CD4-positive, alpha-beta T cell treated with Interferon gamma for 1 hour (primary cell): ENCODE data around the gene DAD1.
"Not testable (repeated sequence)": the region's sequence is repeated elsewhere in the genome, so short reads cannot be mapped to it uniquely, and the experiment has no call there.

Source experiments
- DNase-seq: peaks from one replicate; pipeline ENCODE4 v3.0.0-alpha.2; 2020

DAD1 gene

DNA sequence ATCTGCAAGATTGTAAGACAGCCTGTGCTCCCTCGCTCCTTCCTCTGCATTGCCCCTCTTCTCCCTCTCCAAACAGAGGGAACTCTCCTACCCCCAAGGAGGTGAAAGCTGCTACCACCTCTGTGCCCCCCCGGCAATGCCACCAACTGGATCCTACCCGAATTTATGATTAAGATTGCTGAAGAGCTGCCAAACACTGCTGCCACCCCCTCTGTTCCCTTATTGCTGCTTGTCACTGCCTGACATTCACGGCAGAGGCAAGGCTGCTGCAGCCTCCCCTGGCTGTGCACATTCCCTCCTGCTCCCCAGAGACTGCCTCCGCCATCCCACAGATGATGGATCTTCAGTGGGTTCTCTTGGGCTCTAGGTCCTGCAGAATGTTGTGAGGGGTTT, 37.4 kb downstream of the DAD1 start:
- no peak for DNase-seq

GRCh38 chr14:22549981-22550673, 38.9 kb downstream of the DAD1 start:
- DNase-seq: peak; percentile 43

DNA sequence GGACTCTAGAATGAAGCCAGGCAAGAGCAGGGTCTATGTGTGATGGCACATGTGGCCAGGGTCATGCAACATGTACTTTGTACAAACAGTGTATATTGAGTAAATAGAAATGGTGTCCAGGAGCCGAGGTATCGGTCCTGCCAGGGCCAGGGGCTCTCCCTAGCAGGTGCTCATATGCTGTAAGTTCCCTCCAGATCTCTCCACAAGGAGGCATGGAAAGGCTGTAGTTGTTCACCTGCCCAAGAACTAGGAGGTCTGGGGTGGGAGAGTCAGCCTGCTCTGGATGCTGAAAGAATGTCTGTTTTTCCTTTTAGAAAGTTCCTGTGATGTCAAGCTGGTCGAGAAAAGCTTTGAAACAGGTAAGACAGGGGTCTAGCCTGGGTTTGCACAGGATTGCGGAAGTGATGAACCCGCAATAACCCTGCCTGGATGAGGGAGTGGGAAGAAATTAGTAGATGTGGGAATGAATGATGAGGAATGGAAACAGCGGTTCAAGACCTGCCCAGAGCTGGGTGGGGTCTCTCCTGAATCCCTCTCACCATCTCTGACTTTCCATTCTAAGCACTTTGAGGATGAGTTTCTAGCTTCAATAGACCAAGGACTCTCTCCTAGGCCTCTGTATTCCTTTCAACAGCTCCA, 39.6 kb downstream of the DAD1 start:
- no peak for DNase-seq

DNA sequence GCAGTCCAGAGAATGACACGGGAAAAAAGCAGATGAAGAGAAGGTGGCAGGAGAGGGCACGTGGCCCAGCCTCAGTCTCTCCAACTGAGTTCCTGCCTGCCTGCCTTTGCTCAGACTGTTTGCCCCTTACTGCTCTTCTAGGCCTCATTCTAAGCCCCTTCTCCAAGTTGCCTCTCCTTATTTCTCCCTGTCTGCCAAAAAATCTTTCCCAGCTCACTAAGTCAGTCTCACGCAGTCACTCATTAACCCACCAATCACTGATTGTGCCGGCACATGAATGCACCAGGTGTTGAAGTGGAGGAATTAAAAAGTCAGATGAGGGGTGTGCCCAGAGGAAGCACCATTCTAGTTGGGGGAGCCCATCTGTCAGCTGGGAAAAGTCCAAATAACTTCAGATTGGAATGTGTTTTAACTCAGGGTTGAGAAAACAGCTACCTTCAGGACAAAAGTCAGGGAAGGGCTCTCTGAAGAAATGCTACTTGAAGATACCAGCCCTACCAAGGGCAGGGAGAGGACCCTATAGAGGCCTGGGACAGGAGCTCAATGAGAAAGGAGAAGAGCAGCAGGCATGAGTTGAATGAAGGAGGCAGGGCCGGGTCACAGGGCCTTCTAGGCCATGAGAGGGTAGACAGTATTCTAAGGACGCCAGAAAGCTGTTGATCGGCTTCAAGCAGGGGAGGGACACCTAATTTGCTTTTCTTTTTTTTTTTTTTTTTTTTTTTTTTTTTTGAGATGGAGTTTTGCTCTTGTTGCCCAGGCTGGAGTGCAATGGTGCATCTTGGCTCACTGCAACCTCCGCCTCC, 40.9 kb downstream of the DAD1 start:
- no peak for DNase-seq

- no peak for DNase-seq
Measured at GRCh38 chr14:22547313-22547947, 41.6 kb downstream of the DAD1 start.

DNA sequence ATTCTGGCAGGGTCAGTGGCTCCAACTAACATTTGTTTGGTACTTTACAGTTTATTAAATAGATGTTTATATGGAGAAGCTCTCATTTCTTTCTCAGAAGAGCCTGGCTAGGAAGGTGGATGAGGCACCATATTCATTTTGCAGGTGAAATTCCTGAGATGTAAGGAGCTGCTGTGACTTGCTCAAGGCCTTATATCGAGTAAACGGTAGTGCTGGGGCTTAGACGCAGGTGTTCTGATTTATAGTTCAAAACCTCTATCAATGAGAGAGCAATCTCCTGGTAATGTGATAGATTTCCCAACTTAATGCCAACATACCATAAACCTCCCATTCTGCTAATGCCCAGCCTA, 42.3 kb downstream of the DAD1 start:
- DNase-seq: no peak

DNA sequence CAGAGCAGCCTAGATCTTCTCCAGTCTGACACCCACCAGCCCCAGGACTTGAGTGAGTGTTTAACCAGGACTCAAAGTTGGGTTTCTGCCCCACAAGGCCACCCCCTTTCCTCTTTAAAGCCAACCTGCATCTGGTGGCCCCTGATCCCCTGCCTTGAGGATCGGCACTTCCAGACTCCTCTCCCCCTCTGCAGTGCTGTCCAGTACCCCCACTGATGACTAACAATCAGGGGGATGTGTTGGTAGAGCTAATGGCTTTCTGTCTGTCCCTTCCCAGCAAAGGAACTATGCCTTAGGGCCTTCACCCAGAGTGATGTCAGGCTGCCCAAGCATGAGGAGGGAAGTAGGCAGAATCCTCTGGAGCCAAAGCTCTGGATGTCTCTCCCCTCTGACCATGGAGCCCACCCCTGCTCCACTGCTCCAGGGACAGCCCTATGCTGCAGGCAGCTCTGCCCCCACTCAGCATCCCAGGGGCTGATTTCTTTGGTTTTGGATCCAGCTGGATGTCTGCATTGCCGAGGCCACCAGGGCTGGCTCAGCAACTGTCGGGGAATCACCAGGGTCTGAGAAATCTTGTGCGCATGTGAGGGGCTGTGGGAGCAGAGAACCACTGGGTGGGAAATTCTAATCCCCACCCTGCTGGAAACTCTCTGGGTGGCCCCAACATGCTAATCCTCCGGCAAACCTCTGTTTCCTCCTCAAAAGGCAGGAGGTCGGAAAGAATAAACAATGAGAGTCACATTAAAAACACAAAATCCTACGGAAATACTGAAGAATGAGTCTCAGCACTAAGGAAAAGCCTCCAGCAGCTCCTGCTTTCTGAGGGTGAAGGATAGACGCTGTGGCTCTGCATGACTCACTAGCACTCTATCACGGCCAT, 42.9 kb downstream of the DAD1 start:
- DNase-seq: no peak

DNA sequence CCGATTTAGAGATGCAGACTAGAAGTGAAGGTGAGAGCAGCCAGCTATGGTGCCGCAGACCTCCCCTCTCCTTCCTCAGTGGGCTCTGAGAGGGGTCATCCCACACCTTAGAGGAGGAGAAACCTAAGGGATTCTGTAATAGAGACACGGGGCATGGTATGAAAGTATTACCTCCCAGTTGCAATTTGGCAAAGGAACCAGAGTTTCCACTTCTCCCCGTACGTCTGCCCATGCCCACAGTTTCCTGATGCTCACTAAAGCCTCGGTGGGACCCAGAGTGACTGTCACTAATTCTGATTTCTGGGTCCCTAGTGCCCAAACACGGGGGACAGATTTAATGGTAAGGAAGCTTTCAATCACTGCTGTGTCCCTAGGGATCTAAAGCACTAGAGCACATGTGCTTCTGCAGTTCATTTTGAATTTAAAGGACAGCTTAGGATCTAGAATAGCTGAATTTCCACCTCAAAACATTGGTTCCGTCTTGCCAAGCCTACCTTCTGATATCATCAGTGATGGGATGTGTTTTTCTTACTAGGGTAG, 44.1 kb downstream of the DAD1 start:
- DNase-seq: no peak

GRCh38 chr14:22544406-22544805, 44.6 kb downstream of the DAD1 start:
- DNase-seq: no peak

DNA sequence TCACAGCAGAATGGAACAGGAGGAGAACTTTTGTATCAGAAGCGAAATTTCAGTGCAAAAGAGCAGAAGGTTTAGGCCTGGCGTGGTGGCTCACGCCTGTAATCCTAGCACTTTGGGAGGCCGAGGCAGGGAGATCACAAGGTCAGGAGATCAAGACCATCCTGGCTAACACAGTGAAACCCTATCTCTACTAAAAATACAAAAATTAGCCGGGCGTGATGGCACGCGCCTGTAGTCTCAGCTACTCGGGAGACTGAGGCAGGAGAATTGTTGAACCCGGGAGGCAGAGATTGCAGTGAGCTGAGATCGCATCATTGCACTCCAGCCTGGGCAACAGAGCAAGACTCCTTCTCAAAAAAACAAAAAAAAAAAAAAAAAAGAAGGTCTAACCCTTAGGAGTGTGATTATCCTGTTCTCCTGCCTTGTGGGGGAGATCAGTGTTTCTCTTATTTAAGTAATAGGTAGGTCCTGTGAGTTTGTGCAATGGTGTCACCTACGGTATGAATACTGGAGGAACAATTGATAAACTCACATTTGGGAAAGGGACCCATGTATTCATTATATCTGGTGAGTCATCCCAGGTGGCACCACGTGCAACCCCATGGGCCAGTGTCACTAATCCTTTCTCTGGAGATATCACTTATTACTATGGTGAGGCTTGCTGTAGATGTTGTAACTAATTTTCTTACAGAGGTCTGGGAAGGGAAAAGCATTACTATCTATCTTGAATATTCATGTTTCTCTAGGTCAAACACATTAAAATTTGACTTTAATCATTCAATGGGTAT, 45.3 kb downstream of the DAD1 start:
- not testable (repeated sequence) for DNase-seq

DNA sequence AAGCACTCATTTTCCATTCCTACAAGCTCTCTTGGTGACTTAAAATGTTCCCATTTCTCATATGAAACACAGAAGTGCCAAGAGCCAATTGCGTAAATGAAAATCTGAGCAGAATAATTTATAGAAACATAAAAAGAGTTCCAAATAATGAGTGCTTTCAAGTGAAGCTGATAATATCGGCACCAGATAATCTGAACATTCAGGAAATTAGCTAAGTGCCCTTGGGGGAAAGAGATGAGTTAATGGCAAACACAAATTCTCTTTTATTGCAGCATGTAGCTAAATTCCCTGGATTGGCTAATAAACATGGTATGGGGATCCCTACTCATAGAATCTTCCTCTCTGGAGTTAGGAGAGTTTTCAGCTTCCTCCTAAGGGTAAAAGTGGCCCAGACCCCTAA, 46.7 kb downstream of the DAD1 start:
- DNase-seq: no peak

DNA sequence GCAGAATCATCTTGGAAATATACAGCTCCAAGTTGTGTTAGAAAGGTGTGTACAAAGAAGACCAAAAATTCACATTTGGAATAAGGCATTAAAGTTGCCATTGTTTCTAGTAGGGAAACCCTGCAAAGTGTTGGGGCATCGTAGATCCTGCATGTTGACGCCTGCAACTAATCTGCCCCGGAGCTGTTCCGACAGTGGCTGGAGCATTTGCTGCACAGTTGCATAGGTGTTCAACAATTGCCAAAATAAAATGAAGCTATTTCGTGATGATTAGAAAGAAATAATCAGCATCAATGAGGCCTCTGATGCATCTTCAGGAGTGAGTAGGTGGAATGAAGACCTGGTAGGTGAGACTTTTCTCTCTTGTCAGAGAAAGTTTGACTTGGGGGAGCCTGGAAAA, 47.3 kb downstream of the DAD1 start:
- no peak for DNase-seq

- DNase-seq: no peak
Measured at GRCh38 chr14:22540811-22541360, 48.1 kb downstream of the DAD1 start.

- DNase-seq: no peak
Measured at GRCh38 chr14:22540293-22540692, 48.7 kb downstream of the DAD1 start.

- DNase-seq: no peak
Measured at GRCh38 chr14:22539831-22540230, 49.2 kb downstream of the DAD1 start.

- DNase-seq: no peak
Measured at GRCh38 chr14:22538671-22539228, 50.3 kb downstream of the DAD1 start.

DNA sequence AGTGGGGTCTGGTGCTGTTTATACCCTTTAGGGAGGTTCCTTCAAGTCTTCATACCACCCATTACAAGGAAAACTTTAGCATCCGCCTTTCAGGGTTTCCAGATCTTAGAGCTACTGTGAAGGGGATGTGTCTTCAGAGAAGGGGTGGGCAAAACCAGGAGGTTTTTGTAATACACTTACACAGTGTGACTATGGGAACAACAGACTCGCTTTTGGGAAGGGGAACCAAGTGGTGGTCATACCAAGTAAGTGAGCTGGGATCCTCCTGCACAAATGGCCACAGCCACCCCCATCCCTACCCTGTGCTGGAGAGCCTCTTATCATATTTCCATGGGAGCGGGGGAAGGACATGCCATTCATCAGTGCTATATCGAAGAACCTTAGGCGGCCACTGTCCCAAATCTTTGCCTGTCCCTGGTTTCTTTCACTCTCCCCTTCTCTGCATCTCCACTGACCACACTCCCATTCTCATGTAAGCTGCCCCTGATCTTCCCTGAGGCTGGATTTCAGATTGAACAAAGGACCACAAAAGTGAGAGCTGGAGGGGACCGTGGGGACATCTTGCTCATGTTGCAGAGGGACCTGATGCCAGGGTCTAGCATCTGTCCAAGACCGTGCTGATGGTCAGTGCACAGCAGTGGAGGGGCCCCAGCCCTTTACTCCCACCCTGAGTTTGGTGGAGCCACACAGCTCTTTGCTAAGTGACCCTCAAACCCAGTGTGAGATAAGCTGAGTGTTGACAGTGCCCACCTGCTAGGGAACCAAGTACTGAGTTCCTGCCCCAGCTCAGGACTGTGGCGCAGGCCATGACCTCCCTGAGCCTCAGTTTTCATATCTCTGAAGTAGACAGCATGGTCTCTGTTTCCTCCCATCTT, 51.4 kb downstream of the DAD1 start:
- DNase-seq: no peak

GRCh38 chr14:22536853-22537338, 52.1 kb downstream of the DAD1 start:
- peak; percentile 65 for DNase-seq

GRCh38 chr14:22535916-22536315, 53.1 kb downstream of the DAD1 start:
- no peak for DNase-seq

DNA sequence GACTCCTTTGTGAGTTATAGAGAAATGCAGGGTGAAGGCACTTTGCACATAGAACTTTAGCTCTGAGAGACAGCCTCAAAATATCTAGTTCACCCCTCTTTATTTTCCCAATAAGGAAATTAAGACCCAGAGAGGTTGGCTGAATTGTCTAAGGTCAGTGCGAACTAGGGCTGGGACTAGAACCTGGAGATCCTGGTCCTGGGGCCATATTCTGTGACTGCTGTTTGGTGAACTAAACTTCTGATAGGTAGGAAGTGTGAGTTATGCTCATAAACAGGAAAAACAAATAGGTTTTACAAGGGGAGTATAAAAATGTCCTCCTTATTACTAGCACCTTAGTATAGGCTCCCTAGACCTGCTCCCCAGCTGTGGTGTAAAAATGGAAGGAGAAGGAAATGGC, 53.9 kb downstream of the DAD1 start:
- no peak for DNase-seq
